Nucleus accumbens (tissue), 56 donors: ENCODE measurements around the gene MAJIN.
A peak's percentile ranks its signal among the peaks of the same experiment; 100 is the strongest.

Source experiments
- DNase-seq, 56 donors: peaks; one replicate each; lab custom pipeline; 2025; lab: John Stamatoyannopoulos, UW

MAJIN gene

GRCh38 chr11:64916040-64916774 lies 55.7 kb downstream of the MAJIN start:
- DNase-seq, result peak in 1 of 56 donors; percentile 22

GRCh38 chr11:64915376-64915887 lies 56.5 kb downstream of the MAJIN start:
- no peak for DNase-seq

- DNase-seq, result no peak
Measured at GRCh38 chr11:64914123-64914522, 57.8 kb downstream of the MAJIN start.

GRCh38 chr11:64913171-64913727 lies 58.7 kb downstream of the MAJIN start:
- DNase-seq, result no peak

GRCh38 chr11:64911689-64912088 lies 60.2 kb downstream of the MAJIN start:
- DNase-seq, result no peak

- no peak for DNase-seq
Measured at GRCh38 chr11:64911142-64911541, 60.8 kb downstream of the MAJIN start.

GRCh38 chr11:64910451-64911093 lies 61.3 kb downstream of the MAJIN start:
- no peak for DNase-seq

GRCh38 chr11:64909653-64910343 lies 62.1 kb downstream of the MAJIN start:
- no peak for DNase-seq

- no peak for DNase-seq
Measured at GRCh38 chr11:64908766-64909165, 63.1 kb downstream of the MAJIN start.

- no peak for DNase-seq
Measured at GRCh38 chr11:64906314-64906635, 65.6 kb downstream of the MAJIN start.

- no peak for DNase-seq
Measured at GRCh38 chr11:64905516-64906313, 66.2 kb downstream of the MAJIN start.

- DNase-seq, result no peak
Measured at GRCh38 chr11:64903291-64903833, 68.5 kb downstream of the MAJIN start.

- no peak for DNase-seq
Measured at GRCh38 chr11:64902102-64902900, 69.6 kb downstream of the MAJIN start.

GRCh38 chr11:64900774-64901173 lies 71.1 kb downstream of the MAJIN start:
- DNase-seq, result no peak

GRCh38 chr11:64900263-64900678 lies 71.6 kb downstream of the MAJIN start:
- peak in 9 of 56 donors; percentile 8 to 41 (median 19) for DNase-seq

GRCh38 chr11:64898541-64898940 lies 73.4 kb downstream of the MAJIN start:
- no peak for DNase-seq

GRCh38 chr11:64898076-64898445 lies 73.8 kb downstream of the MAJIN start:
- no peak for DNase-seq

GRCh38 chr11:64897381-64898075 lies 74.4 kb downstream of the MAJIN start:
- DNase-seq, result no peak
